ENCODE measurements around the gene CALY.
"Not testable (repeated sequence)": the region's sequence is repeated elsewhere in the genome, so short reads cannot be mapped to it uniquely, and the experiment has no call there.

CALY gene

GRCh38 chr10:133336577-133337369, at the start of gene CALY:
TSS of gene CALY (minus strand) at chr10:133336896. CDS start at chr10:133328989, 7,907 bp downstream.
- peak; percentile 69 to 74 for DNase-seq

GRCh38 chr10:133385214-133385613, 48.5 kb upstream of the CALY start:
- no peak for DNase-seq

GRCh38 chr10:133384071-133384470, 47.4 kb upstream of the CALY start:
- DNase-seq: no peak

- no peak for DNase-seq
Observed at GRCh38 chr10:133383551-133383950, 46.9 kb upstream of the CALY start.

GRCh38 chr10:133381036-133381435, 44.3 kb upstream of the CALY start:
- DNase-seq: no peak

GRCh38 chr10:133379801-133380666, 43.3 kb upstream of the CALY start:
- no peak for DNase-seq

- DNase-seq: peak; percentile 70
Observed at GRCh38 chr10:133379152-133379800, 42.6 kb upstream of the CALY start, which contains the start of gene PAOX. TSS of gene PAOX (plus strand) at chr10:133379262. CDS start at chr10:133379317, 55 bp downstream.

GRCh38 chr10:133378251-133379096, 41.8 kb upstream of the CALY start:
- peak; percentile 65 to 69 for DNase-seq

GRCh38 chr10:133377818-133378250, 41.1 kb upstream of the CALY start:
- DNase-seq: no peak

- no peak for DNase-seq
Observed at GRCh38 chr10:133377025-133377817, 40.5 kb upstream of the CALY start.

GRCh38 chr10:133376183-133376582, 39.5 kb upstream of the CALY start:
- DNase-seq: not testable (repeated sequence)

GRCh38 chr10:133375357-133376115, 38.8 kb upstream of the CALY start:
- DNase-seq: no peak

GRCh38 chr10:133373174-133374090, 36.7 kb upstream of the CALY start, which contains the start of gene ECHS1:
TSS of gene ECHS1 (minus strand) at chr10:133373354. CDS start at chr10:133373333, 21 bp downstream.
- DNase-seq: peak; percentile 94 to 97

- DNase-seq: no peak
Observed at GRCh38 chr10:133372507-133372906, 35.8 kb upstream of the CALY start.

GRCh38 chr10:133370030-133370786, 33.5 kb upstream of the CALY start:
- no peak for DNase-seq

- DNase-seq: no peak
Observed at GRCh38 chr10:133368153-133368552, 31.5 kb upstream of the CALY start.

- DNase-seq: not testable (repeated sequence)
Observed at GRCh38 chr10:133367461-133367860, 30.8 kb upstream of the CALY start.

GRCh38 chr10:133366751-133367150, 30.1 kb upstream of the CALY start:
- DNase-seq: no peak

GRCh38 chr10:133366130-133366478, 29.4 kb upstream of the CALY start:
- no peak for DNase-seq

All from stimulated activated CD4-positive, alpha-beta T cell treated with anti-CD3 and anti-CD28 coated beads, Interleukin-2, amount 100 ng/mL, for 24 hours (primary cell).